HEK293T (cell line): ENCODE results near the gene STMN1.

Experiments
- CTCF ChIA-PET: fragments of 350-600 bp; formaldehyde crosslinking; extraction: SDS; loops from one replicate; lab custom pipeline; 2021; ENCODE audit warnings: antibody characterized with exemption, inconsistent platforms; lab: Yijun Ruan, JAX
- POLR2A ChIA-PET: fragments of 350-600 bp; formaldehyde crosslinking; extraction: SDS; loops from one replicate; lab custom pipeline; 2020; ENCODE audit warnings: antibody characterized with exemption, inconsistent platforms; lab: Yijun Ruan, JAX
- DNase-seq: peaks from one replicate; pipeline ENCODE4 v3.0.0; 2012; ENCODE audit warnings: mixed read lengths; ENCODE audit errors: extremely low spot score
- ARNT ChIP-seq: fragments of 450-650 bp; IDR thresholded peaks from 2 replicates; pipeline ENCODE4 v1.6.1; 2017; ENCODE audit warnings: mild to moderate bottlenecking
- BHLHE40 ChIP-seq: fragments of 450-650 bp; IDR thresholded peaks from 2 replicates; pipeline ENCODE4 v1.6.1; 2016; ENCODE audit warnings: mild to moderate bottlenecking, moderate library complexity, borderline replicate concordance
- CTBP1 ChIP-seq: fragments of 450-650 bp; IDR thresholded peaks from 2 replicates; pipeline ENCODE4 v1.6.1; 2016; ENCODE audit warnings: borderline replicate concordance
- ELF4 ChIP-seq: fragments of 450-650 bp; IDR thresholded peaks from 2 replicates; pipeline ENCODE4 v1.6.1; 2017; ENCODE audit warnings: antibody characterized with exemption
- FOXA1 ChIP-seq: fragments of 450-650 bp; IDR thresholded peaks from 2 replicates; pipeline ENCODE4 v1.6.1; 2016; ENCODE audit warnings: mild to moderate bottlenecking
- FOXK2 ChIP-seq: fragments of 450-650 bp; IDR thresholded peaks from 2 replicates; pipeline ENCODE4 v1.6.1; 2016; ENCODE audit warnings: mild to moderate bottlenecking
- FOXM1 ChIP-seq: fragments of 450-650 bp; IDR thresholded peaks from 2 replicates; pipeline ENCODE4 v1.6.1; 2017; ENCODE audit warnings: mild to moderate bottlenecking, borderline replicate concordance
- HDGF ChIP-seq: fragments of 450-650 bp; IDR thresholded peaks from 2 replicates; pipeline ENCODE4 v1.6.1; 2017; ENCODE audit warnings: antibody characterized with exemption, borderline replicate concordance
- L3MBTL2 ChIP-seq: fragments of 450-650 bp; conservative IDR thresholded peaks from 2 replicates; pipeline ENCODE4 v1.6.1; 2016; ENCODE audit warnings: mild to moderate bottlenecking
- LEF1 ChIP-seq: fragments of 450-650 bp; IDR thresholded peaks from 2 replicates; pipeline ENCODE4 v1.6.1; 2017; ENCODE audit warnings: mild to moderate bottlenecking, borderline replicate concordance
- NFRKB ChIP-seq: fragments of 450-650 bp; IDR thresholded peaks from 2 replicates; pipeline ENCODE4 v1.6.1; 2016; ENCODE audit warnings: mild to moderate bottlenecking, moderate library complexity
- PKNOX1 ChIP-seq: fragments of 450-650 bp; IDR thresholded peaks from 2 replicates; pipeline ENCODE4 v1.6.1; 2016
- SP1 ChIP-seq: fragments of 450-650 bp; IDR thresholded peaks from 2 replicates; pipeline ENCODE4 v1.6.1; 2017
- SUZ12 ChIP-seq: fragments of 450-650 bp; IDR thresholded peaks from 2 replicates; pipeline ENCODE4 v1.6.1; 2016; ENCODE audit warnings: mild to moderate bottlenecking
- TARDBP ChIP-seq: fragments of 450-650 bp; IDR thresholded peaks from 2 replicates; pipeline ENCODE4 v1.6.1; 2016
- ZNF384 ChIP-seq: fragments of 450-650 bp; IDR thresholded peaks from 2 replicates; pipeline ENCODE4 v1.6.1; 2016

The STMN1 gene

GRCh38 chr1:25866288-25866687 lies 39.9 kb downstream of the STMN1 start:
- DNase-seq, result no peak
- TF ChIP-seq PKNOX1 (no peak), NFRKB (no peak), BHLHE40 (no peak), LEF1 (no peak), ARNT (no peak), CTBP1 (no peak), FOXA1 (no peak), ELF4 (no peak), FOXM1 (no peak), FOXK2 (no peak), L3MBTL2 (no peak), TARDBP (no peak), SP1 (no peak), ZNF384 (no peak), SUZ12 (no peak), HDGF (no peak)
- ChIA-PET CTCF (no interaction called here), POLR2A (interaction anchor here (1.6 kb wide), 1 partner anchor 9 kb away, joined by 6 read pairs; the partner anchor contains the start of gene PAQR7)

GRCh38 chr1:25864434-25864833 lies 41.8 kb downstream of the STMN1 start:
- no peak for DNase-seq
- no peak for TF ChIP-seq LEF1
- TF ChIP-seq L3MBTL2, result no peak
- TF ChIP-seq SUZ12, result no peak
- TF ChIP-seq FOXK2, result no peak
- no peak for TF ChIP-seq FOXA1
- no peak for TF ChIP-seq TARDBP
- no peak for TF ChIP-seq BHLHE40
- no peak for TF ChIP-seq CTBP1
- no peak for TF ChIP-seq HDGF
- TF ChIP-seq NFRKB, result no peak
- TF ChIP-seq SP1, result no peak
- TF ChIP-seq FOXM1, result no peak
- TF ChIP-seq ELF4, result no peak
- TF ChIP-seq ZNF384, result no peak
- no peak for TF ChIP-seq PKNOX1
- no peak for TF ChIP-seq ARNT
- ChIA-PET POLR2A (no interaction called here), CTCF (no interaction called here)

- ChIA-PET POLR2A (no interaction called here), CTCF (no interaction called here)
- DNase-seq, result no peak
- TF ChIP-seq FOXA1, result no peak
Observed at GRCh38 chr1:25863486-25864262, 42.5 kb downstream of the STMN1 start.

- DNase-seq, result no peak
- POLR2A ChIA-PET, result interaction anchor here (1.7 kb wide), 1 partner anchor 12 kb away, joined by 11 read pairs; the partner anchor contains the start of gene PAQR7
- TF ChIP-seq ZNF384, result no peak
- CTCF ChIA-PET, result no interaction called here
Observed at GRCh38 chr1:25862785-25863485, 43.3 kb downstream of the STMN1 start.

GRCh38 chr1:25861316-25862286 lies 44.6 kb downstream of the STMN1 start:
- ChIA-PET CTCF (no interaction called here), POLR2A (interaction anchor here (1.7 kb wide), 1 partner anchor 13 kb away, joined by 11 read pairs; the partner anchor contains the start of gene PAQR7)
- TF ChIP-seq ZNF384 (peak; percentile 52), PKNOX1 (no peak)
- no peak for DNase-seq
